ENCODE data around the gene LRRK1. TPM values are rescaled to one million over a fixed set of nuclear protein-coding genes. Genes with fewer than 3 reads are reported as not detected.

LRRK1 gene
- total RNA-seq, 2 donors from 2014 or later = 18.6 to 20.3 TPM

- peaks cover 63% of the 10 kb centered on the region for H3K4me1 ChIP-seq (replicated peaks)
- no peaks in the 10 kb centered on the region for H3K27me3 ChIP-seq (replicated peaks; ENCODE audit: insufficient read depth)
- intact Hi-C loops (cut with DNase I) = no loop called here
- peak overlapping the region; percentile 86 to 98 for H3K27ac ChIP-seq
- no peaks in the 10 kb centered on the region for H3K9me3 ChIP-seq
- 7% methylated on average over 22 of the region's 22 CpGs for WGBS
- TF ChIP-seq POLR2AphosphoS5 (IDR thresholded peaks at IDR 0.05) = peak; percentile 97
- no peak for TF ChIP-seq POLR2A (IDR thresholded peaks at IDR 0.05)
- TF ChIP-seq, protein P1, sequence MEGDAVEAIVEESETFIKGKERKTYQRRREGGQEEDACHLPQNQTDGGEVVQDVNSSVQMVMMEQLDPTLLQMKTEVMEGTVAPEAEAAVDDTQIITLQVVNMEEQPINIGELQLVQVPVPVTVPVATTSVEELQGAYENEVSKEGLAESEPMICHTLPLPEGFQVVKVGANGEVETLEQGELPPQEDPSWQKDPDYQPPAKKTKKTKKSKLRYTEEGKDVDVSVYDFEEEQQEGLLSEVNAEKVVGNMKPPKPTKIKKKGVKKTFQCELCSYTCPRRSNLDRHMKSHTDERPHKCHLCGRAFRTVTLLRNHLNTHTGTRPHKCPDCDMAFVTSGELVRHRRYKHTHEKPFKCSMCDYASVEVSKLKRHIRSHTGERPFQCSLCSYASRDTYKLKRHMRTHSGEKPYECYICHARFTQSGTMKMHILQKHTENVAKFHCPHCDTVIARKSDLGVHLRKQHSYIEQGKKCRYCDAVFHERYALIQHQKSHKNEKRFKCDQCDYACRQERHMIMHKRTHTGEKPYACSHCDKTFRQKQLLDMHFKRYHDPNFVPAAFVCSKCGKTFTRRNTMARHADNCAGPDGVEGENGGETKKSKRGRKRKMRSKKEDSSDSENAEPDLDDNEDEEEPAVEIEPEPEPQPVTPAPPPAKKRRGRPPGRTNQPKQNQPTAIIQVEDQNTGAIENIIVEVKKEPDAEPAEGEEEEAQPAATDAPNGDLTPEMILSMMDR (IDR thresholded peaks at IDR 0.05) = no peak
- DNase-seq (ENCODE audit: low spot score) = peak; percentile 97
- H3K4me3 ChIP-seq = no peak overlapping the region
- H3K36me3 ChIP-seq = no peaks in the 10 kb centered on the region
Observed at GRCh38 chr15:100902436-100903167, 16.6 kb upstream of the LRRK1 start.

DNA sequence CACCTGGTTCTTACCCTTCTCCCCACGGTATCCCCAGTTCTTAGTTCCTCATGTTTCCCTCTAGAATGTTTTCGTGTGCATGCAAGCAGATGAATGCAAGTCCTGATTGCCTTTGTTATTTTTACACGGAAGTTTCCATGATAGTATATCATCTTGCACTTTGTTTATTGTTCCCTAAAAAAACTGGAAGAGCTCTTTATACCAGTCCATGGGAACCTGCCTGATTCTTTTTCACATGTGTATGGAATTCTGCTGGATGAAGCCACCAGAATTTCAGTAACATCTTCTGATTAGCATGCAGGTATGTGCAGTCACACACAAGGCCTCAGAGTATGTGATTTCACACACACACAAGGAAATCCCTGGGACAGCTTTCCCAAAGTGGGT lies 16.0 kb upstream of the LRRK1 start:
- no peak overlapping the region for H3K4me3 ChIP-seq
- H3K27me3 ChIP-seq (replicated peaks; ENCODE audit: insufficient read depth) = no peaks in the 10 kb centered on the region
- peak overlapping the region; percentile 86 to 98 for H3K27ac ChIP-seq
- WGBS = 8% methylated on average over 3 of the region's 3 CpGs
- H3K36me3 ChIP-seq = no peaks in the 10 kb centered on the region
- DNase-seq (ENCODE audit: low spot score) = no peak
- TF ChIP-seq POLR2A (IDR thresholded peaks at IDR 0.05) (no peak), POLR2AphosphoS5 (IDR thresholded peaks at IDR 0.05) (no peak)
- TF ChIP-seq, protein P1 (IDR thresholded peaks at IDR 0.05) = no peak
- H3K4me1 ChIP-seq (replicated peaks) = peaks cover 60% of the 10 kb centered on the region
- no peaks in the 10 kb centered on the region for H3K9me3 ChIP-seq
- intact Hi-C loops (cut with DNase I) = no loop called here

GRCh38 chr15:100905850-100906249 lies 13.3 kb upstream of the LRRK1 start:
- 48% methylated on average over 8 of the region's 8 CpGs for WGBS
- no peak for TF ChIP-seq POLR2A (IDR thresholded peaks at IDR 0.05)
- TF ChIP-seq POLR2AphosphoS5 (IDR thresholded peaks at IDR 0.05) = peak; percentile 30
- TF ChIP-seq, protein P1 (IDR thresholded peaks at IDR 0.05) = peak in 3 of 4 experiments; percentile 24 to 67 (median 51)
- peak; percentile 64 for DNase-seq (ENCODE audit: low spot score)

GRCh38 chr15:100908466-100908865 lies 10.7 kb upstream of the LRRK1 start:
- Histone ChIP-seq H3K27ac (peak overlapping the region in 1 of 2 donors; percentile 98), H3K4me3 (no peak overlapping the region), H3K27me3 (replicated peaks; ENCODE audit: insufficient read depth) (no peaks in the 10 kb centered on the region), H3K4me1 (replicated peaks) (peaks cover 27% of the 10 kb centered on the region), H3K36me3 (no peaks in the 10 kb centered on the region), H3K9me3 (no peaks in the 10 kb centered on the region)
- WGBS = 90% methylated on average over 6 of the region's 6 CpGs
- intact Hi-C loops (cut with DNase I) = no loop called here
- no peak for TF ChIP-seq POLR2AphosphoS5 (IDR thresholded peaks at IDR 0.05)
- TF ChIP-seq, protein P1 (IDR thresholded peaks at IDR 0.05) = no peak
- TF ChIP-seq POLR2A (IDR thresholded peaks at IDR 0.05) = no peak
- DNase-seq (ENCODE audit: low spot score) = no peak

More at GRCh38 chr15:100905850-100906249, 13.3 kb upstream of the LRRK1 start:
- intact Hi-C loops (cut with DNase I) = no loop called here
- H3K27ac ChIP-seq = peak overlapping the region; percentile 71 to 98
- H3K4me1 ChIP-seq (replicated peaks) = peaks cover 48% of the 10 kb centered on the region
- H3K36me3 ChIP-seq = no peaks in the 10 kb centered on the region
- H3K9me3 ChIP-seq = no peaks in the 10 kb centered on the region
- H3K4me3 ChIP-seq = no peak overlapping the region
- H3K27me3 ChIP-seq (replicated peaks; ENCODE audit: insufficient read depth) = no peaks in the 10 kb centered on the region

DNA sequence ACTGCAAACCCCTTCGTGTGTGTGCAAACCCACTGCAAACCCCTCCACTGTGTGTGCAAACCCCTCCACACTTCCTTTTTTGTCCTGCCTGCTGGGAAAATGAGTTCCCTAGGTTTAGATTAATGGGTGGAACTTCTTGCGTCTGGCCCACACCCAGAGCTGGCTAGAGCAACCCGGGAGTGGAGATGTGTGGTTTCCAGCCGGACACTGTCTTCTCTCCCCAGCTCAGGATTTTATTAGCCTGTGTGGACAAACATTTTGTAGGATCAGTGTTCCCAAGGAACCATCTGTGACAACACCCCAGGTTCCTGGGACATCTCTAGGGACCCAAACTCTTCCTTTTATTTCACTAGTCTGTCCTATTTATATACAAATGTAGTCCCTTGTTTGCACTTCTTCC lies 9.6 kb upstream of the LRRK1 start:
- Histone ChIP-seq H3K4me3 (no peak overlapping the region), H3K36me3 (no peaks in the 10 kb centered on the region), H3K4me1 (replicated peaks) (peaks cover 21% of the 10 kb centered on the region), H3K9me3 (no peaks in the 10 kb centered on the region), H3K27ac (peak overlapping the region; percentile 49 to 70), H3K27me3 (replicated peaks; ENCODE audit: insufficient read depth) (no peaks in the 10 kb centered on the region)
- DNase-seq (ENCODE audit: low spot score) = peak; percentile 66
- intact Hi-C loops (cut with DNase I) = no loop called here
- 48% methylated on average over 4 of the region's 4 CpGs for WGBS
- TF ChIP-seq, protein P1 (IDR thresholded peaks at IDR 0.05) = no peak
- TF ChIP-seq POLR2A (IDR thresholded peaks at IDR 0.05) (no peak), POLR2AphosphoS5 (IDR thresholded peaks at IDR 0.05) (peak; percentile 73)

Measured in prostate gland (tissue), 2 donors.